CD4-positive, alpha-beta T cell treated with Interleukin-15 for 4 hours (primary cell): ENCODE measurements around the gene DNMT3B.

Source experiments
- DNase-seq: peaks from one replicate; pipeline ENCODE4 v3.0.0-alpha.2; 2020; ENCODE audit warnings: low spot score

The DNMT3B gene

GRCh38 chr20:32823737-32824588 is 61.8 kb downstream of the DNMT3B start:
- no peak for DNase-seq

DNA sequence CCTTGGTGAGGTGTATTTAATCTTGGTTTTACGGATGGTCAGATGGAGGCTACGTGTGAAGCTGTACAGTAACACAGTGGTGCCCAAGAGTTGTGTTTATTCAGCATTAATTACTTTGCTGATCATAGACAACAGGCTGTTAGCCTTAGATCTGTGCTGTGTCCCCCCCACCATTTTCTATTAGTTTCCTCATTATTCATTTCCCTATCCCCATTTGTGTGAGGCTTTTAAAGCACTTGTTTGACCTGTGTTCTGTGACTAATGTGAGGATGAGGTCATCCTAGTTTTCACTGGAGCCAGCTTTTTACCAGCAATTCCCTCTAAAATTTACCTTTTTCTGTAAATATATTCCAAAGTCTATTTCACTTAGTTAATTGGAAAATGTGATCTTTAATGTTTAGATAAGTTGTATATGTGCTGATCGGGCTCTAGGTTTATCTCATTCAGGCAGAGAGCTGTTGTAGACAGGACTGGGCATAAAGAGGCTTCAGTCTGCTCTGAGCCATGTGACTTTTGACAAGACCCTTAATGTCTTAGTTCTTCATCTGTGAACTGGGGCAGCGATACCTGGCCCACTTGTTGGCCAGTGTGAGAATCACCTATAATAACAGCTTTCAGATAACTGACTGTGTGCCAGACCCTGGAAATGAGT is 66.0 kb downstream of the DNMT3B start:
- DNase-seq = no peak

GRCh38 chr20:32829311-32830005 is 67.3 kb downstream of the DNMT3B start:
- no peak for DNase-seq

DNA sequence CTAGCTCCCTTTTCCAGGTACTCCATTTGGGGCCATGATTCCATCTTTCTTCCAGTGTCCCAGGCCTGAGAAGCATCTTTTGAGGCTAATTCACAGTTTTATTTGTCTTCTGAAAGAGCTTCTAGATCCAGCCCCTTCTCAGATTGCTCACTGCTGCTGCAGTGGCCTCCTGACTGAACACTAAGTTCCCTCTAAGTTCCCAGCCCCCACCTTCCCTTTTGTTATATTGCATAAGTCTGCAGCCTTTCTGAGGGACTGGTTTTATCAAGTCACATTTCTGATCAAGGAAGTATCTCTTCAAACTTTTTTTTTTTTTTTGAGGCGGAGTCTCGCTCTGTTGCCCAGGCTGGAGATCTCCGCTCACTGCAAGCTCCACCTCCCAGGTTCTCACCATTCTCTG is 68.3 kb downstream of the DNMT3B start:
- DNase-seq = no peak

- no peak for DNase-seq
Measured at GRCh38 chr20:32831982-32832381, 69.8 kb downstream of the DNMT3B start.

GRCh38 chr20:32832664-32833063 is 70.5 kb downstream of the DNMT3B start:
- no peak for DNase-seq

DNA sequence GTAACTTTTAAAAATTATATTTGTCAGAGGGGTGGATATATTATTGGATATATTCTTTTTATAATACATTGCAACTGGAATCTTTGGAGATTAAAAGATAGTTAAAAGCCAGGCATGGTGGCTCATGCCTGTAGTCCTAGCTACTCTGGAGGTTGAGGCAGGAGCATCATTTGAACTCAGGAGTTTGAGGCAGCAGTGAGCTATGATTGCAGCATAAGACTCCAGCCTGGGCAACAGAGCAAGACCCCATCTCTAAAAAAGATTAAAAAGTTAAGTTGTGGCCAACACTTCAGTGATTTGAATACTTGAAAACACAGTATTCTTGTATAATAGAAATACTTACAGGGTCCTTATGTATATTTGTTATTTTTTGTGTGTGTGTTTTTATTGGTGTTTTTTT is 72.8 kb downstream of the DNMT3B start:
- no peak for DNase-seq

GRCh38 chr20:32837157-32837556 is 75.0 kb downstream of the DNMT3B start:
- no peak for DNase-seq

DNA sequence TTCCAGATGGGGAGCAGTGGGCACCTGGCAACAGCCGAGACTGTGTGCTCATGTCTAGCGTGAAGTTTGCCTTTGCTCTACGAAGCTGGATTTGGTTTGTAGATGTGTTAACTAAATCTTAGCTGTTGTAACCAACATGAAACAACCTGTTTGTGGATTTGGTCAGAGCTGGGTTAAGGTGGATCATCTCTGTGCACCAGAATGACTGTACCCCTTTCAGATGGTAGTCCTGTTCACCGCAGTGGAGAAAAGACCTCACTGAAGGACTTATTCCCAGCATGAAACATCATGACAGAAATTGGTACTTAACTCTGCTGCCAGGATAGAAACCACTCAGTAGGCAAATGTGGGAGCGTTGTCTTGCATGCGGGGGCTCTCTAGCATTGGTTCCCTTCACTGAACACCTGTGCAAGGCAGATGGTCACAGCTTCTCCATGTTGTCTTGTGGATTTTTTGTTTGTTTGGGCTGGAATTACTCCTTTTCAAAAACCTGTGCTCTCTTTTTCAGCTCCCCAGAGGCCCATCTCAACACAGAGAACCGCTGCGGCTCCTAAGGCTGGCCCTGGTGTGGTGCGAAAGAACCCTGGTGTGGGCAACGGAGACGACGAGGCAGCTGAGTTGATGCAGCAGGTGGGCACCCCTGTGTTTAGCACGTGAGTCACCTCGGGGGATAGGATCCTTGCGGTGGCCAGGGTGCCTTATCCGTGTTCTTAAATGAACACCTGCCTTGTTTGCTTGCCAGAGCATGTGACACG is 77.2 kb downstream of the DNMT3B start:
- DNase-seq = no peak

DNA sequence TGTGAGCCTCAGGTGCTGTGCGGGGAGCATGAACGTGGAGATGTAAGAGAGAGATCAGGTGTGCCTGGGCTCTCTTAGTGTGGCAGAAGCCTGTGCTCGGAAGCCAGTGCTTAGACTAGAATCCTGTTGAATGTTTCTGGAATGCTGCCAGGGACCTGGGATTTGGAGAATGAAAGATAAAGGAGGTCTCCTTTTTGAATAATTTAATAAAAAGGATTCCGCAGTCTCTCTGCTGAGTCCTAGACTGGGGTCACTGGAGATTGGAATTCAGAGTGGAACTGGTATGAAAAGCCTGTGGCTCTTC is 77.7 kb downstream of the DNMT3B start:
- DNase-seq = no peak

DNA sequence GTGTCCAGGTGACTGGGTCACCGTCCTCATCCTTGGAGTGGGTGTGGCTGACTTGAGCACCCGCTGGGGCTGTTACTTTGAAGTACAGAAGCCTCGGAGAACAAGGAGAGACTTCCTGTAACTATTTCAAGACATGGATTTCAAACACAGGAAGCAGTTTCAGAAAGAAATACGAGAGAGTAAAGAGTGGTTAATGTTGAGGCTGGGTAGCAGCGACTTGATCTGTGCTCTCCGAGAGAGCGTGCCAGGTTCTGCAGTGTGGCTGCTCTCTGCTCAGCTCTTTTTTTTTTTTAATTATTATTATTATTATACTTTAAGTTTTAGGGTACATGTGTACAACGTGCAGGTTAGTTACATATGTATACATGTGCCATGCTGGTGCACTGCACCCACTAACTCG is 79.0 kb downstream of the DNMT3B start:
- DNase-seq = no peak

- DNase-seq = no peak
Measured at GRCh38 chr20:32841632-32842031, 79.4 kb downstream of the DNMT3B start.

GRCh38 chr20:32842688-32843524 is 80.7 kb downstream of the DNMT3B start:
- DNase-seq = no peak

DNA sequence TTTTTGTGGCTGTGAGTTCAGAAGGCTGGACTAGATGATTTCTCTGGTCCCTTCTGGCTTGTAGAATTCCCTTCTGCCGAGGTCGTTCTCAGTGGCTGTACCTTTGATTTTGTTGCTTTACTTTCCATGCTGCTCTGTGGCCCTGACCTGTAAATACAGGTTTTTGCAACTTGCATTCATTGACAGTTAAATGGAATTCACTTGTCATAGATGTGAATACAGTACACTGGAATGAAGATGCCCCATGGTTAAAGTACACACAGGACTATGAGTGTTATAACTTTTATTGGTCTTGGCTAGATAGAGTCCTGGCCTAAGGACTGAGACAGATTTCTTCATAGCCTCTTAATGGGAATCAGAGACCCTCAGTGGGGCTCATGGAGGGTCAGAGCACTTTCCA is 83.6 kb downstream of the DNMT3B start:
- no peak for DNase-seq

- no peak for DNase-seq
Measured at GRCh38 chr20:32846852-32847251, 84.7 kb downstream of the DNMT3B start.

DNA sequence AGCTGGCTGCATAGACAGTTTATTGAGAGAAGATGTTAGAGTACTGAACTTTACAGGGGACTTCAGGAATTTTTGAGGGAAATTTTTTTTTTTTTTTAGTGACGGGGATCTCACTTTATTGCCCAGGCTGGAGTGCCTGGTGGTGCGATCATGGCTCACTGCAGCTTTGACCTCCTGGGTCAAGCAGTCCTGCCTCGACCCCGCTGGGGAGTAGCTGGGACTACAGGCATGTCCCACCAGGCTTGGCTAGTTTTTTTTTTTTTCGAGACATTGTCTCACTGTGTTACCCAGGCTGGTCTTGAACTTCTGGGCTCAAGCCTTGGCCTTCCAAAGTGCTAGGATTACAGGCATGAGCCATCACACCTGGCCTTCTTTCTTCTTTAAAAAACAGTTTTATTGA is 85.8 kb downstream of the DNMT3B start:
- DNase-seq = no peak

DNA sequence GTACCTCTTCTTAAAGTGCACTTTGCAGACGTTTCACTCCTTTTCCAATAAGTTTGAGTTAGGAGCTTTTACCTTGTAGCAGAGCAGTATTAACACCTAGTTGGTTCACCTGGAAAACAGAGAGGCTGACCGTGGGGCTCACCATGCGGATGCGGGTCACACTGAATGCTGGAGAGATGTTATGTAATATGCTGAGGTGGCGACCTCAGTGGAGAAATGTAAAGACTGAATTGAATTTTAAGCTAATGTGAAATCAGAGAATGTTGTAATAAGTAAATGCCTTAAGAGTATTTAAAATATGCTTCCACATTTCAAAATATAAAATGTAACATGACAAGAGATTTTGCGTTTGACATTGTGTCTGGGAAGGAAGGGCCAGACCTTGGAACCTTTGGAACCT is 86.7 kb downstream of the DNMT3B start:
- DNase-seq = no peak

- no peak for DNase-seq
Measured at GRCh38 chr20:32849577-32849976, 87.4 kb downstream of the DNMT3B start.

DNA sequence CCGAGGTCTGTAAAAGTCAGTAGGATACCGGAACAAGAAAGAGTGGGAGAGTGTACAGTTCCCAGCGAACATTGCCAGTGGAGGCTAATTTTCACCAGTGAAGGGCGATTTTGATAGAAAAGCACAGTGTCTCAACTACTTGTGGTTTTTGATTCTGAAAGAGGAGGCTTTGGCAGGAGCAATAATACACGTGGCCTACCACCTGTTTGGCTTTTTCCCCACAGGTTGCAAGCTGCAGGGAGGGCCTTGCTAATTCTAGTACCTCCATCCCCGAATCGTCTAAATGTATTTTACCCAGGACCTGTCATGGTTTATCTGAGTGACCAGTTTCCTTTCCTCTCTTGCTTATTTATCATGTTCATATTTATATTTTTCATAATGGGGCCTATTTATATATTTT is 93.2 kb downstream of the DNMT3B start:
- no peak for DNase-seq

DNA sequence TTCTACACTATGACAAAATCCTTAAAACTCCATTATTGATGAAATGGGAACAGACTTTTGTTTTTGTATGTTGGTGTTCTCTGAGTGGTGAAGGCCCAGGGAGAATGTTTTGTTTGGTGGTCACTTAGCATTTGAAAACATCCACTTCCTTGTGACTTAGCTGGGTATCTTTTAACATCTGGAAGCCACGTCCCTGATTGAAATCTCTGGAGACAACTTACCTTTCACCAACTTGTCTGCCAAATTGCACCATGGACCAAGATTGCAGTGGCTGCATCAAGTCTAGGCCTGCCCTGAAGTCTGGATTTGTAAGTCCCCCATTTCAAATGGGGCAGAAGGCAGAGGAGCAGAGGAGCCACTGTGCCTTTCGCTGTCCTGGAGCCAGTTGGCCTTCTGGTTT is 96.0 kb downstream of the DNMT3B start:
- DNase-seq = no peak
